Germinal center (tissue), 1 donor: ENCODE results near the gene HOMER3.

Experiments
- DNase-seq: peaks from one replicate; pipeline ENCODE4 v3.0.0; 2012; ENCODE audit warnings: mixed read lengths, low spot score

HOMER3 gene

DNA sequence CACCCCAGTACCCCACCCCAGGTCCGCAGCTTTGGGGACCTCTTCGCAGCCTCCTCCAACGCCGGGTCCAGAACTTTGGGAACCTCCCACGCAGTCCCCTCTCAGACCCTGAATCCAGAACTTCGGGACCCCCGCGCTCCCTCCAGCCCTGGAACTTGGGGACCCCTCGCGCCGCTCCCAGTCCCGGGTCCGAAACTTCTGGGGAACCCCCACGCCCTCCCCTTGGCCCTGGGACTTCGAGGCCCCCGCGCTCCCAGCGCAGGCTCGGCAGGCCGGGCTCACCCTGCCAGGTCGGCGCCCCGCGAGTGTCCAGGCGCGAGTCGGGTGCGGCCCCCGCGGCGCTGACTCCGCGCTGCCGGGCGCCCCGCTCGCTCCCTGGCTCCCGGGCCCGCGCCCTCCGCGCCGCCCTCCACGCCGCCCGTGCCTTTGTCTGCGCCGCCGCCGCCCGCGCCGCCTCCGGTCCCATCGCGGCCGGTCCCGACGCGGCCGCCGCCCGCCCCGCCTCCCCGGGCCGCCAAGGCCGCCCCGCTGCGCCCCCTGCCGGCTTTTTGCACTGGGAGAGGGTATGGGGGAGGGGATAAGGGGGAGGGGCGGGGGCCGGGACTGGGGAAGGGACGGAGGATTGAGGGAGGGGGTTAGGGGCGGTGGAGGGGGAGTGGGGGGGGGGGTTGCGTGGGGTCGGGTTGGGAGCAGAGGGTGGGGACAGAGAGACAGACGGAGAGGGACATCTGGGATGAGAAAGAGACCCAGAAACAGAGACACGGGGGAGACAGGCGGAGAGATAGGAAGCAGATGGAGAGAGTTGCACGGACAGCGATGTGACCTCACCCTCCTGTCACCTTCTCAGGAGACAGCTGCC is at the start of gene HOMER3:
Gene HOMER3, minus strand, starts transcription at position 449 of the 859 bp plus-strand sequence. CDS start 2,235 bp downstream, outside the sequence.
- DNase-seq, result peak; percentile 91

DNA sequence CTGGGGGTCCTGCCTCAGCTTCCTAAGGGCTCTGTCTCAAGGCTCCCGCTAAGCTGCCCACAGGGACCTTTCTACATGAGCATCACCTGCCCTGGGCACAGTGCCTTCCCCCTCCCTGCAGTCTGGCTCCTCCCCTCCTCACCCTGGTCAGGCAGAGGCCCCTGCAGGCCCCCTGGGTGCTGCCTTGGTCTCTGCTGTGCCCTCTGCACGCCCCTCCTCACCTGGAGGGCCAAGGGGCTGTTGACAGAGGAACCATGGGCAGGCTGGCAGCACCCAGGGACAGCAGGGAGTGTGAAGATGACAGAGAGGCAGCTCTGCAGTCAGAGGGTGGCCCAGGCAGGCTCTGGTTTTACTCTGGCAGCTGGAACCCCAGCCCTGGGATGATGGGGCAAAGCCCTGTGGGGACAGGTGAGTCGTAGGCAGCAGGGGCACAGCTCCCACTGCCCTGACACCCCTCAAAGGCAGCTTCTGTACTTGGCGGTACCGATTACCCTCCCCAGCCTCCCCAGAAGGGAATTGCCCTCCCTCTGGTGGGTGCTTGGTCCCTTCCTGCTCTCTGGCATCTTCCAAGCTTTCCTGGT is 49.2 kb upstream of the HOMER3 start:
- no peak for DNase-seq

DNA sequence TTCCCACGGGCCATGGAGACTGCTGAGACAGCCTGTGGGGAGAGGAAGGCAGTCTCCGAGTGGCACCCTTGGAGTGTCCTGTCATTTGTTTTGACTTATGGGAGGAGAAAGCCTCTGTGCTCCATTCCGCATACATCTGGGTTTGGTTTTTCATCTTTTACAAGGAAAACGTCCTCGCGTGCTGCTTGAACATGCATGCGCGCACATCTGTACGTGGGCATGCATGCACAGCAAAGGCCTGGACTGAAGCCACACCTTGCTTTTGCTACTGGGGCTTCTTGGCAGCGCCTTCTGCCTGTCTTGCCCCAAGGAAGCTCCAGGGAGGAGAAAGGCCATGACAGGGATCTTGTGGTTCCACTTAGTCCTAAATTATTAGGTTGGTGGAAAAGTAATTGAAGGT is 48.3 kb upstream of the HOMER3 start:
- DNase-seq, result no peak

DNA sequence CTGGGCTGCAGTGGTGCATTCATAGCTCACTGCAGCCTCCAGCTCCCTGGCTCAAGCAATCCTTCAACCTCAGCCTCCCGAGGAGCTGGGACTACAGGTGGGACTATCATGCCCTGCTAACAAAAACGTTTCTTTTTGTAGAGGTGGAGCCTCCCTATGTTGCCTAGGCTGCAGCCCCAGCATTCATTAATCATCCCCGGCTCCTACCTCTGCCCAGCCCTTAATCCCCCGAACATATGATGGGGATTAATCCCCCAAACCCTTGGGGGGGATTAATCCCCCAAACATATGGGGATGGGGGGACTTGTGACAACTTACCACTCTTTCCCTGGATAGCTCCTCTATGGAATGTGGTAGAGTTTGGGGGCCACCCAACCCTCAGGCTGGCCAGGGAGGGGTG is 46.4 kb upstream of the HOMER3 start:
- no peak for DNase-seq

DNA sequence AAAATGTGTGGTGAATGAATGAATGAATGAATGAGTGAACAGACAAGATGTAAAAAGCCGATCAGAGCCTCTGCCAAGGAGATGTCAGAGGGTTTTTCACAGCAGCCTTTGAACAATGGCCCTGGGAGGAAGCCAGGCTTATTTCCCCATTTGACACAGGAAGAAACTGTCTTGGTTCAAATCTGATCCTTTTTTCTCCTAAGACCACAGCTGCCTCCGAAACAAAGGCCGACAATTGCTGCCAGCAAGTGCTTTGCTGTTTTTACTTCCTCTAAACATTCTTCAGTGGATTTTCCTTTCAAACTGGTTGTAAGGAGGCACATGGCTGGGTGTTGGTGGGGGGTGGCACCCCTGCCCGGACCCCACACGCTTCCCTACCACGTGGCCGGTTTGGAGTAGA is 44.2 kb upstream of the HOMER3 start:
- DNase-seq, result no peak

DNA sequence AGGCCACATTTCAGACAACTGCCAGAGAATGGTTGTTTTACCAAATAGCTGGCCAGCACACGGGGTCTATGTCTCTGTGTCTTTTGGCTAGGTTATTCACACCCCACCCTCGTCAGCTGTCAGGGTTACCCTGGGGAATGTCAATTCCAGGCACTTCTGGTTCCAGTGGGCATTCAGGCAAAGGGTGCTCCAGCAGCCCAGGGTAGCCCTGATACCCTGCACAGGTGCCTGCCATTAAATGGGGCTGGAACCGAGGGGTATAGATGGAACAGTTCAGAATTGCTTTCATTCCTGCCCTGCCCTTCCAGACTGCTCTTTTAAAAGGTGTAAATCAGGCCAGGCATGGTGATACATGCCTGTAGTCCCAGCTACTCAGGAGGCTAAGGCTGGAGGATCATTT is 43.2 kb upstream of the HOMER3 start:
- no peak for DNase-seq

DNA sequence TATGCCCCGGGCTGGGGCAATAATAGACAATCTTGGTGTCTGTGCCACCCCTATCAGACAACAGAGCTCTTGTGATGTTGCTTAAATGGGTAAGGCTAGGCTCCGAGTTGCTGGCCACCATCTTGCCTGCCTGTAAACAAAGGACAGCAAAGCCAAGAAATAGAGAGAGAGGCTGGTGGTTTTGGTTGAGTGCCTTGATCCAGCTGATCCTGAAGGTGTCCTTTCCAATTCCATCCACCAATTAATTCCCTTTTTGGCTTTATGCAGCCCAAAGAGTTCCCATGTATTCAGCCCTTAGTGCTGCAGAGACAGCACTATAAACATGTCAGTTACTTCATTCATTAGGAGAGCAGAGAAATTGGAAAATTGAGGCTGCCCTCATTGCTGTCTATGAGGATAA is 41.7 kb upstream of the HOMER3 start:
- DNase-seq, result no peak

DNA sequence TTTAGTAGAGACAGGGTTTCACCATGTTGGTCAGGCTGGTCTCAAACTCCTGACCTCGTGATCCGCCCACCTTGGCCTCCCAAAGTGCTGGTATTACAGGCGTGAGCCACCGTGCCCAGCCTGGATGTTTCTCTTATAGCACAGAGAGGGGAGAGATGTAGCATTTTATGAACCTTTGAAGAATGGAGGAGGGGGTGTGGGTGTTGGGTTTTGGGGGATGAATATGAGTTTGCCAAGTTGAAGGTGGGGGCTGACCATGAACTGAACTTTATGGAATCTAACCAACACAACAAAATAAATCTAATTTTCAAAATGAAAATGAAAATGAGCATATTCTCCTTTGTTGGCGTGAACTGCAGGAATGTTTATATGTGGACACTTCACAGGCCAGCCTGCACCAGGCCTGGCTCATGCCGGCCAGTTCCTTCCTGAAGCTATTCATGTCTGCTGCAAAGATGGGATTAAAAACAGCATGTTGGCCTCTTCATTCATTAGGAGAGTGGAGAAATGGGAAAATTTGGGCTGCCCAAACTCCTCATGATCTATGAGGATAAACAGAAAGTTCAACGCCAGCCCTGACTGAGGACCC is 39.5 kb upstream of the HOMER3 start:
- no peak for DNase-seq

DNA sequence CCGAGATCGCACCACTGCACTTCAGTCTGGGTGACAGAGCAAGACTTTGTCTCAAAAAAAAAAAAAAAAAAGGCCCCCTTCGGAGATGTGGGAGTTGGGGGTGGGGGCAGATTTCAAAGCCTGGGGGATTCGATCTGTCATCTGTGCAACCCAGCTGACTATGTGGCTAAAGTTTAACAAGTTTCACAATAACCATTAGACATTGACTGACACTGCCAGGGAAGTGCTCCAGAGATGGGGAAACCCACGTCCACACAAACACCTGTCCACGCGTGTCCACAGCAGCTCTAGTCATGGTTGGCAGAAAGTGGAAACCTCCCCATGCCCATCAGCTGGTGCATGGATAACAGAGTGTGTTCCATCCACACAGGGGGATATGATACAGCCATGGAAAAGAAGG is 37.6 kb upstream of the HOMER3 start:
- no peak for DNase-seq

DNA sequence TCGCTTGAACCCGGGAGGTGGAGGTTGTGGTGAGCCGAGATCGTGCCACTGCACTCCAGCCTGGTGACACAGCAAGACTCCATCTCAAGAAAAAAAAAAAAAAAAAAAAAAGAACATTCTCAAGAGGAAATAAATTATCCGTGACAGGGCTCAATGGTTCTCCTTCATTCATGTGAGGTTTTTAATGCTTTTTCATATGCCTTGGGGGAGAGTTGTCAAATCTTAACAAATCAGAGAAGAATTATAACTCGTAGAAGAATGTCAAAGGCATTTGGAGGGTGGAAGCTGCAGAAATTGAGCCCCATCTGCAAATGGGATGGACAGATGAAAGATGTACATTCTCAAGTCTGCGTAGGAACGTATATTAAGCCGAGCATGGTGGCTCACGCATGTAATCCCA is 34.9 kb upstream of the HOMER3 start:
- DNase-seq, result no peak

DNA sequence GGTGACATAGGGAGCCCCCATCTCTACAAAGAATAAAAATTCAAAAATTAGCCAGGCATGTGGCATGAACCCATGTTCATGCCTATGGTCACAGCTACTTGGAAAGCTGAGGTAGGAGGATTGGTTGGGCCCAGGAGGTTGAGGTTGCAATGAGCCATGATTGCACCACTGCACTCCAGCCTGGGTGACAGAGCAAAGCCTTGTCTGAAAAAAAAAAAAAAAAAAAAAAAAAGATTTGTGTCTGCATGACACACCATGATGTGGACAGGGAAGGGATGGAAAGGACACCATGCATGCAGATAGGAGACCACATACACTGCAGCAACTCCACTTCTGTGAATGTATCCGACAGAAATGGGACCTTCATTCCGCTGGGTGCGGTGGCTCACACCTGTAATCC is 34.0 kb upstream of the HOMER3 start:
- DNase-seq, result no peak

DNA sequence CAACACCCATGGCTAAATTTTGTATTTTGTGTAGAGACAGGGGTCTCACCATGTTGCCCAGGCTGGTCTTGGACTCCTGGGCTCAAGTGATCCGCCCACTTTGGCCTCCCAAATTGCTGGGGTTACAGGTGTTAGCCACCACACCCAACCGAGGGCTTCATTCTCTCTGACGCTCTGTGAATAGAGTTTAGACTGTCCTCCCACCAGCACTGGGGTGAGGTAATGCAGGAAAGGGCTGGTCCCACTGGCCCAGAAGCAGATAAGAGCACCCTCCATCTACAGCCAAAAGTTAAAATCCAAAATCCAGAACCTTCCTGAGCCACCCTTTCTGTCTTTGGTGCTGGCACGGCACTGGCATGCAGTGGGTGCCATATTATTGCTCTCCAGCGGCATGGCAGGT is 31.8 kb upstream of the HOMER3 start:
- DNase-seq, result no peak

DNA sequence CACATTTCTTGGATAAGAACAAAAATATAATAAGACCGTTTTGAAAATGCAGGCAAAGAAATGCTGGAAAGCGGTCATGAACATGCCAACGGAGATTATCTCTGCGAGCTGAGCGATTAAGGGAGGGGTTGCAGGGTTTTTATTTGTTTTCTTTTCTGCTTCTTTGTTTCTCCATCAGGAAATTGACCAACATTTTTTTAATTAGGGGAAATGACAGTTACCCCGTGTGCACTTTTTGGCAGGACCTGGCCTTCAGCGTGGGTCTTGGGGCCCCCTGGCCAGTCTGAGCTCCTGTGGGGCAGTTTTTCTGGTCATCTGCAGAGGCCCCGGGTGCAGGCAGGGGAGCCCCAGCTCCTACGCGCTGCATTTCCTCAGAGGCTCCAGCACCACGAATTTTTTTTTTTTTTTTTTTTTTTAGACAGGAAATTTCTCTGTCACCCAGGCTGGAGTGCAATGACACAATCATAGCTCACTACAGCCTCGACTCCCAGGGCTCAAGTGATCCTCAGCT is 31.3 kb upstream of the HOMER3 start:
- DNase-seq, result no peak

DNA sequence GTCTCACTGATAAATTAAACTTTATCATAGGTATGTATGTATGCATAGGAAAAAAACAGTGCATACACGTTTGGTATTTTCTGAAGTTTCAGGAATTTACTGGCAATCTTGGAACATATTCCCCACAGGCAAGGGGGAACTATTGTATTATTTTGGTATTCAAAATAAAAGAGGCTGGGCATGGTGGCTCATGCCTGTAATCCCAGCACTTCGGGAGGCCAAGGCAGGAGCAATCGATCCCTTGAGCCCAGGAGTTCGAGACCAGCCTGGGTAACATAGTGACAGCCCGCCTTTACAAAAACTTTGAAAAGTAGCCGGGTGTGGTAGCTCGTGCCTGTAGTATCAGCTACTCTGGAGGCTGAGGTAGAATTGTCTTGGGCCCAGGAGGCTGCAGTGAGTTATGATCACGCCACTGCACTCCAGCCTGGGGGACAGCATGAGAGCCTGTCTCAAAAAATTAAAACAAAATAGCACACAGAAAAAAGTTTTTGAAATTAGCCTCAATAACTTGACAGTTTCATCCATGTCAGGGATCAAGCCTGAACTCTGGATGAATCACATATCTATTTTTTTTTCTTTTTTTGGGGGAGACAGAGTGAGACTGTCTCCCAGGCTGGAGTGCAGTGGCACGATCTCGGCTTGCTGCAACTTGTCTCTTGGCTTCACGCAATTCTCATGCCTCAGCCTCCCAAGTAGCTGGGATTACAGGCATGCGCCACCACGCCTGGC is 29.1 kb upstream of the HOMER3 start:
- no peak for DNase-seq

DNA sequence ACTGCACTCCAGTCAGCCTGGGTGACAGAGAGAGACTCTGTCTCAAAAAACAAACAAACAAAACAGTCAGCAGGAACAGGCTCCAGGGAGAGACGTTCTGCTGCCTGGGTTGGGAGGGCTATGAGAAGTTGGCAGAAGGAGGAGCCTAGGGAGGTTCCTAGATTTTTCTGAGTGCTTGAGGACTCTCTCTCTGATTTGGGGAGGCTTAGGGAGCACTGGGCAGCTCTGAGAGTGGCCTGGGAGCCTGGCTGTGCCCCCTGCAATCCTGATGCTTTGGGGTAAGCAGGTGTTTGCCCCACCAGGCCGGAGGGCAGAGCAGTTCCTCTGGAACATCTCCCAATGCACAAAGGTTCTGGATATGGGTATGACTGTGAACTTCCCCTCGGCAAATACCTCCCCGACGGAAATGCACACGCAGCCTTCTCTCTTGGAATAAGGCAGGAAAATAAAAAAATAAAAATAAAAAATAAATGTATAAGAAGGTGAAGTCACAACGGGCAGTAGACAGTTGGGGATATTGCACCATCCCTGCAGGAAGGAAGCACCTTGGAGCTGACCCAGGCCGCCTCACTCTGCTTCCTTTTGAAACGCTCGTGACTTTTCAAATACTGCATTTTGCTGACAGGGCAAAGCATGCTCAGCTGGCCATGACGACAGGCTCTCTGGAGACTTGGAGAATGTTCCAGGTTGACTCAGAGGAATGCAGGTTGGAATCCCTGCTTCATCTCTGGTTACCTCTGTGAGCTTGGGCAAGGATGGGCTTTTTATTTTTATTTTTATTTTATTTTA is 26.5 kb upstream of the HOMER3 start:
- DNase-seq, result no peak

DNA sequence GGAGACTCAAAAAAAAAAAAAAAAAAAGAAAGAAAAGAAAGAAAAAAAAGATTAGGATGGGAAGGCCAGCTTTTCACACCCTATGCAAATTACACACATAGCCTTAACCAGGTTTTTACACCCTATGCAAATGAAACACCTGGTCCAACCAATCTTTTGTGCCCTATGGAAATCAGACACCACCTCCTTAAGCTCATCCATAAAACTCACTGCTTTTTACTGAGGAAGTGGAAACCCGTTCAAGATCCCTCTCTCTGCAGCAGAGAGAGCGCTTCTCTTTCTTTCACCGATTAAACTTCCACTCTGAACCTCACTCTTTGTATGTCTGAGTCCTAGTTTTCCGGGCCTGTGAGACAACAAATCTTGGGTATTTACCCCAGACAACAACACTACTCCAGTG is 25.3 kb upstream of the HOMER3 start:
- DNase-seq, result no peak

DNA sequence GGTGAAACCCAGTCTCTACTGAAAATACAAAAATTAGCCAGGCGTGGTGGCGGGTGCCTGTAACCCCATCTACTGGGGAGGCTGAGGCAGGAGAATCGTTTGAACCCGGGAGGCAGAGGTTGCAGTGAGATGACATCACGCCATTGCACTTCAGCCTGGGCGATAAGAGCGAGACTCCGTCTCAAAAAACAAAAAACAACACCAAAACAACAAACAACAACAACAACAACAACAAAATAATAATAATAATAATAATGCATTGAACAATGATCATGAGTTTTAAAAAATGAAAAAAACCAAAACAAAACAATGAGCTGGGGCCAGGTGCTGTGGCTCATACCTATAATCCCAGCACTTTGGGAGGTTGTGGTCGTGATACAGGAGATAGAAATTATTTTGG is 23.1 kb upstream of the HOMER3 start:
- no peak for DNase-seq

DNA sequence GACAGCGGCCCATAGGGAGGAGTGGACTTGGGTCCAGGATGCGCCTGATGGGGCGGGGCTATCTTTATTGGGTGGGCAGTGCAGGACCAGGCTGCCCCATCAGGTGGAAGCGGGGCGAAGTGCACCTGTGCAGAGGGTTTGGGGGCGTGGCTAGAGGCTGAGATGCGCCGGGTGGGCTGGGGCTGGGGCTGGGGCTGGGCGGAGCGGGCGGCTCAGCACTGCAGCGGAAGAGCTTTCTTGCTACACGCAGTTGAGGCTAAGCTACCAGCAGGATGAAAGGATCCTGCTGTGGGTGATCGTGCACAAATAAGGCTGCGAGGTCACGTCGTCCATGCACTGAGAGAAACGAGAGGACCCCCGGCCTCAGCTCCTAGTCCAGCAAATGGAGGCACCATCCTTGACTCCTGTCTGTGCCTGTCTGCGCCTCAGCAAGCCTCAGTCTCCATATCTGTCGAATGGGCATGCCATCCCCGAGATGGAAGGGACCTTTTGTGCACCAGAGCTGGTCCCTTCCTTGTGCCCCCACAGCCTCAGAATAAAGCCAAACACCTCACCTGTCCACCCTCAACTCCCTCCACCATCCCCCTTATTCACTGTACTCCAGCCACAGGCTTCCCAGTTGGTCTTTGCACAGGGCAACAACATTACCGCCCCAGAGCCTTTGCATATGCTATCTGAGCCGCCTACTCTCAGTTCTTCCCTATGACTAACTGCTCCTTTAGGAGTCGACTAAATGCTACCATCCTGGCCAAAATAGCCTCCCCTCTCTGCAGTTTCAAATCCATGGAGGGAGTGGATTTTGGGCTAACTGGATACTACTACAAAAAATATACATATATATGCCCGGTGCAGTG is 21.0 kb upstream of the HOMER3 start:
- DNase-seq, result peak; percentile 60

DNA sequence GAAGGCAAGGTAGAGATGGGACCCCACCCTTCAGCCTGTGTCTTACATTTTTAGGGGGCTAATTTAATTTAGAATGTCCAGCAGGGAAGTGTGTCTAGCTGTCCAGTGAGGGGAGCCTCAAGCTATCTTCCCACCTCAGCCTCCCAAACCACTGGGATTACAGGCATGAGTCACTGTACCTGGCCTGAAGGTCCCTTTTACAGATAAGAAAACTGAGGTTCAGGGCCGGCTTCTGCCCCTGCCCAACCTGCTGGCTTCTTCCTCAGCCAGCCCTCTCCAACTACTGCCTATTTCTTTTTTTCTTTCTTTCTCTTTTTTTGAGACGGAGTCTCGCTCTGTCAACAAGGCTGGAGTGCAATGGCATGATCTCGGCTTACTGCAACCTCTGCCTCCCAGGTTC is 19.4 kb upstream of the HOMER3 start:
- DNase-seq, result no peak

DNA sequence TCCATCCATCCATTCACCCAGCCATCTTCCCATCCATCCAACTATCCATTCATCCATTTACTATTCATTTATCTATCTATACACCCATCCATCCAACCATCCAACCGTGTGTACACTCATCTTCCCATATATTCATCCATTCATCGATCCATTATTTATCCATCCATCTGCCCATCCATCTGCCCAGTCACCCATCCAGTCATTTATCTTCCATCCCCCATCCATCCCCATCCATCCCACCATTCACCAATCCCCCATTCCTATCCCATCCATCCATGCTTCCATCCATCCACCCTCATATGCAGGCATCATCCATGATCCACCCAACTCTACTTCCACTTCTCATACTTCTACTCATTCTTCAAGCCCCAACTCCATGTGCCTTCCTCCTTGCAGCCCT is 14.0 kb upstream of the HOMER3 start:
- no peak for DNase-seq

DNA sequence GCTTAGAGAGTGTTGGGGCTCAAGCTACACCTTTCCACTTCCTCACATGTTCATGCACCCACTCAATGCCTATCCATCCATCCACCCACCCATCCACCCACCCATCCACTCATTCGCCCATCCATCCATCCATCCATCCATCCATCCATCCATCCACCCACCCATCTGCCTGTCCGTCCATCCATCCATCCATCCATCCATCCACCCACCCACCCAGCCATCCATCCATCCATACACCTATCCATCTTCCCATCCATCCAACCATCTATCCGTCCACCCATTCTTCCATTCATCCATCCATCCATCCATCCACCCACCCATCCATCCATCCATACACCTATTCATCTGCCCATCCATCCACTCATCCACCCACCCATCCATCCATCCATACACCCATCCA is 13.1 kb upstream of the HOMER3 start:
- no peak for DNase-seq
